HepG2 (cell line): ENCODE data around the gene ZFP92. TPM values are rescaled to one million over a fixed set of nuclear protein-coding genes. Genes with fewer than 3 reads are reported as not detected.

Experiments
- ARID4A ChIP-seq: sonication (generic); formaldehyde crosslinking; IDR thresholded peaks from 2 replicates; pipeline ENCODE4 v1.5.0; 2020; ENCODE audit warnings: mild to moderate bottlenecking, missing genetic modification reagents, borderline replicate concordance
- ATF4 ChIP-seq, 2 experiments: fragments of 450-650 bp in 1 of 2; sonication (generic) in 1 of 2; formaldehyde crosslinking; IDR thresholded peaks; 2 replicates each; pipeline versions ENCODE4 v1.5.0 to v1.8.0; 2020 to 2022; ENCODE audit warnings: mild to moderate bottlenecking in 1 of 2, missing genetic modification reagents in 1 of 2
- BCL6 ChIP-seq: IDR thresholded peaks from 2 replicates; pipeline ENCODE4 v1.6.1; 2016; ENCODE audit warnings: missing genetic modification reagents, missing compliant biosample characterization
- EP300 ChIP-seq, 3 experiments: sonication (generic) in 1 of 3; formaldehyde crosslinking in 1 of 3; IDR thresholded peaks; 2 replicates each; pipeline versions ENCODE4 v1.5.1 to v1.6.1; 2011 to 2020; ENCODE audit warnings: low read depth in 2 of 3, low read length in 2 of 3, borderline replicate concordance in 1 of 3, improper control_type of control experiment in 1 of 3, mild to moderate bottlenecking in 1 of 3, missing genetic modification reagents in 1 of 3, moderate library complexity in 1 of 3
- GABPA ChIP-seq, 2 experiments: IDR thresholded peaks; 2 replicates each; pipeline ENCODE4 v1.6.1; 2011 to 2016; ENCODE audit warnings: low read depth in 2 of 2, low read length in 1 of 2, missing biosample characterization in 1 of 2, missing genetic modification characterization in 1 of 2
- GTF3A ChIP-seq: sonication (generic); formaldehyde crosslinking; conservative IDR thresholded peaks from 2 replicates; pipeline ENCODE4 v1.4.0; 2020; ENCODE audit warnings: mild to moderate bottlenecking, missing genetic modification reagents
- HMG20B ChIP-seq: conservative IDR thresholded peaks from 2 replicates; pipeline ENCODE4 v1.6.1; 2016; ENCODE audit warnings: missing genetic modification reagents, missing compliant biosample characterization
- HMGA1 ChIP-seq: sonication (generic); formaldehyde crosslinking; conservative IDR thresholded peaks from 2 replicates; pipeline ENCODE4 v1.4.0; 2020; ENCODE audit warnings: missing genetic modification reagents
- RFXAP ChIP-seq: sonication (generic); formaldehyde crosslinking; IDR thresholded peaks from 2 replicates; pipeline ENCODE4 v1.4.0; 2020; ENCODE audit warnings: missing genetic modification reagents, borderline replicate concordance
- TOPORS ChIP-seq: sonication (generic); formaldehyde crosslinking; IDR thresholded peaks from 2 replicates; pipeline ENCODE4 v1.8.0; 2023; ENCODE audit warnings: mild to moderate bottlenecking, missing genetic modification reagents
- ZBTB34 ChIP-seq: sonication (generic); formaldehyde crosslinking; IDR thresholded peaks from 2 replicates; pipeline ENCODE4 v1.8.0; 2022; ENCODE audit warnings: mild to moderate bottlenecking, missing genetic modification reagents
- ZBTB44 ChIP-seq: sonication (generic); formaldehyde crosslinking; IDR thresholded peaks from 2 replicates; pipeline ENCODE4 v1.4.0; 2020; ENCODE audit warnings: missing genetic modification reagents
- ZKSCAN1 ChIP-seq: fragments of 150-350 bp; IDR thresholded peaks from 2 replicates; pipeline ENCODE4 v1.6.1; 2014; ENCODE audit warnings: low read length
- ZNF3 ChIP-seq: IDR thresholded peaks from 2 replicates; pipeline ENCODE4 v1.7.0; 2017; ENCODE audit warnings: inconsistent platforms
- ZNF703 ChIP-seq: sonication (generic); formaldehyde crosslinking; IDR thresholded peaks from 2 replicates; pipeline ENCODE4 v1.5.1; 2020; ENCODE audit warnings: missing genetic modification reagents, mild to moderate bottlenecking, moderate library complexity, borderline replicate concordance
- ZNF768 ChIP-seq: sonication (generic); formaldehyde crosslinking; IDR thresholded peaks from 2 replicates; pipeline ENCODE4 v1.4.0; 2020; ENCODE audit warnings: missing genetic modification reagents
- ZUFSP ChIP-seq: sonication (generic); formaldehyde crosslinking; IDR thresholded peaks from 2 replicates; pipeline ENCODE4 v1.9.0; 2021; ENCODE audit warnings: missing genetic modification reagents, mild to moderate bottlenecking, borderline replicate concordance
- polyA plus RNA-seq, 8 experiments: library from polyadenylated mRNA; depleted of rRNA in 3 of 8; stranded (reverse) in 7 of 8; unstranded in 1 of 8; fragments of >200 nt; fragmentation: Illumina TruSeq in 4 of 8; extraction: Trizol in 4 of 8; gene quantifications; 2 replicates each; pipeline versions ENCODE4 v1.2.1 to v1.2.3, GENCODE V29; 2011 to 2016; ENCODE audit warnings: low read depth in 4 of 8, missing spikeins in 1 of 8, mixed read lengths in 1 of 8; ENCODE audit not compliant: insufficient read depth in 1 of 8
- total RNA-seq, 5 experiments: library from RNA; depleted of rRNA; stranded (reverse); fragments of >200 nt; fragmentation: Illumina TruSeq; extraction: Trizol; gene quantifications; 2 replicates each; pipeline ENCODE4 v1.2.3, GENCODE V29; 2016; ENCODE audit warnings: low read depth in 1 of 5

ZFP92 gene
- total and polyA plus RNA-seq, 2 of the 13 experiments (the other 11 are each of a cell fraction or from before 2014, with no cell fraction given) = 0.02 TPM; not detected in 1

GRCh38 chrX:153409414-153410101 is 1.7 kb upstream of the ZFP92 start (continued):
- TF ChIP-seq ZUFSP (CRISPR knock-in tag) (no peak), ZNF3 (CRISPR knock-in tag) (no peak), ZBTB34 (no peak), ZKSCAN1 (no peak), EP300 (IDR thresholded peaks at IDR 0.05; ENCODE audit: low read depth in 2 of 2, low read length in 2 of 2) (peak in 1 of 2 experiments; percentile 38; a peak in 1 of 4 replicates), EP300 (CRISPR knock-in tag; IDR thresholded peaks at IDR 0.05; ENCODE audit: borderline replicate concordance) (no peak), RFXAP (CRISPR knock-in tag) (no peak), ATF4 (CRISPR knock-in tag; IDR thresholded peaks at IDR 0.05) (no peak), HMG20B (CRISPR knock-in tag) (no peak), ZNF703 (CRISPR knock-in tag) (no peak), TOPORS (CRISPR knock-in tag) (no peak; the same call in 1 of the 2 replicates), GABPA (IDR thresholded peaks at IDR 0.05; ENCODE audit: low read depth, low read length) (no peak), GABPA (CRISPR knock-in tag; IDR thresholded peaks at IDR 0.05; ENCODE audit: low read depth) (no peak), GTF3A (CRISPR knock-in tag) (no peak), ARID4A (CRISPR knock-in tag) (peak; percentile 55; the same call in 1 of the 2 replicates), BCL6 (no peak), HMGA1 (CRISPR knock-in tag) (no peak), ZNF768 (no peak), ZBTB44 (CRISPR knock-in tag) (no peak)
